Thyroid gland (tissue), 4 donors: ENCODE data around the gene ZNF341. TPM values are rescaled to one million over a fixed set of nuclear protein-coding genes. Genes with fewer than 3 reads are reported as not detected.

Source experiments
- DNase-seq, 2 donors: peaks; one replicate each; pipeline ENCODE4 v3.0.0-alpha.2; 2019
- H3K27ac ChIP-seq, 3 donors: fragments of 200-600 bp; sonication (generic); 1 replicate in 2 of 3; 2 replicates in 1 of 3; pipeline ENCODE4 v1.5.1; 2016 to 2019; ENCODE audit warnings: mild to moderate bottlenecking in 1 of 3, moderate library complexity in 1 of 3
- H3K27me3 ChIP-seq: fragments of 200-600 bp; sonication (generic); one replicate; pipeline ENCODE4 v1.5.1; 2019
- H3K36me3 ChIP-seq, 2 donors: fragments of 200-600 bp; sonication (generic); one replicate each; pipeline ENCODE4 v1.5.1; 2016 to 2019
- H3K4me1 ChIP-seq, 2 donors: fragments of 200-600 bp; sonication (generic); one replicate each; pipeline ENCODE4 v1.5.1; 2017 to 2019
- H3K4me3 ChIP-seq, 3 donors: fragments of 200-600 bp; sonication (generic); replicated peaks in 1 of 3; 1 replicate in 2 of 3; 2 replicates in 1 of 3; pipeline ENCODE4 v1.5.1; 2016; ENCODE audit warnings: mild to moderate bottlenecking in 1 of 3
- H3K9me3 ChIP-seq: fragments of 200-600 bp; sonication (generic); one replicate; pipeline ENCODE4 v1.5.1; 2017
- CTCF ChIP-seq, 6 experiments: fragments of 200-600 bp in 3 of 6; fragments of 450-650 bp in 3 of 6; sonication (generic) in 3 of 6; IDR thresholded peaks; one replicate each; pipeline ENCODE4 v1.5.1; 2016 to 2019; ENCODE audit warnings: antibody characterized with exemption in 6 of 6, mild to moderate bottlenecking in 2 of 6, inconsistent platforms in 1 of 6, moderate library complexity in 1 of 6
- POLR2A ChIP-seq, 2 donors: fragments of 450-650 bp; IDR thresholded peaks; one replicate each; pipeline ENCODE4 v1.6.1; 2017; ENCODE audit warnings: antibody characterized with exemption in 2 of 2, mild to moderate bottlenecking in 2 of 2, moderate library complexity in 1 of 2
- WGBS, 2 donors: methylation state at CpG; one replicate each; pipeline ENCODE4 v1.1.5; 2017; 5-methylcytosine and 5-hydroxymethylcytosine counted together
- intact Hi-C: fragments of 100-400 bp; cut with DNase I; formaldehyde crosslinking; loops from one replicate; pipeline ENCODE4 v1.15.1; 2023
- total RNA-seq, 4 donors: library from RNA; depleted of rRNA; stranded (reverse); fragments of >200 nt; gene quantifications; one replicate each; pipeline ENCODE4 v1.2.3, GENCODE V29; 2016

Gene ZNF341
- total RNA-seq, 4 donors from 2014 or later = 1.1 to 3.5 (median 2.8) TPM

GRCh38 chr20:33825340-33826269 lies 93.8 kb downstream of the ZNF341 start:
- Histone ChIP-seq H3K4me1 (peaks cover 53 to 79% of the 10 kb centered on the region in 2 donors), H3K27ac (peak overlapping the region; percentile 44 to 81 (median 77)), H3K27me3 (no peaks in the 10 kb centered on the region), H3K9me3 (no peaks in the 10 kb centered on the region), H3K36me3 (no peaks in the 10 kb centered on the region), H3K4me3 (no peak overlapping the region)
- no peak for DNase-seq
- 90 to 97% methylated on average over 3 of the region's 3 CpGs for WGBS, 2 donors
- intact Hi-C loops = no loop called here
- no peak for TF ChIP-seq POLR2A (IDR thresholded peaks at IDR 0.05)
- TF ChIP-seq CTCF (IDR thresholded peaks at IDR 0.05) = no peak

GRCh38 chr20:33826270-33826897 lies 94.6 kb downstream of the ZNF341 start:
- 77 to 83% methylated on average over 5 of the region's 5 CpGs for WGBS, 2 donors
- no peak overlapping the region for H3K4me3 ChIP-seq
- peaks cover 53 to 78% of the 10 kb centered on the region in 2 donors for H3K4me1 ChIP-seq
- H3K27ac ChIP-seq = peak overlapping the region; percentile 44 to 81 (median 77)
- H3K36me3 ChIP-seq = no peaks in the 10 kb centered on the region
- peak in 1 of 2 donors; percentile 13 for TF ChIP-seq POLR2A (IDR thresholded peaks at IDR 0.05)
- TF ChIP-seq CTCF (IDR thresholded peaks at IDR 0.05) = no peak
- no peak for DNase-seq
- no peaks in the 10 kb centered on the region for H3K9me3 ChIP-seq
- intact Hi-C loops = no loop called here
- H3K27me3 ChIP-seq = no peaks in the 10 kb centered on the region

- Histone ChIP-seq H3K9me3 (no peaks in the 10 kb centered on the region), H3K4me1 (peaks cover 60 to 86% of the 10 kb centered on the region in 2 donors), H3K4me3 (no peak overlapping the region), H3K27me3 (no peaks in the 10 kb centered on the region), H3K27ac (peak overlapping the region; percentile 77 to 87 (median 81)), H3K36me3 (no peaks in the 10 kb centered on the region)
- DNase-seq = no peak
- no peak for TF ChIP-seq CTCF (IDR thresholded peaks at IDR 0.05)
- TF ChIP-seq POLR2A (IDR thresholded peaks at IDR 0.05) = no peak
- intact Hi-C loops = no loop called here
- 73 to 90% methylated on average over 2 of the region's 2 CpGs for WGBS, 2 donors
These were observed 95.3 kb downstream of the ZNF341 start for GRCh38 chr20:33827109-33827508.

- Histone ChIP-seq H3K36me3 (no peaks in the 10 kb centered on the region), H3K27me3 (no peaks in the 10 kb centered on the region), H3K4me1 (peaks cover 62 to 89% of the 10 kb centered on the region in 2 donors), H3K27ac (peak overlapping the region; percentile 77 to 87 (median 81)), H3K9me3 (no peaks in the 10 kb centered on the region), H3K4me3 (no peak overlapping the region)
- intact Hi-C loops = no loop called here
- no peak for DNase-seq
- 86 to 92% methylated on average over 4 of the region's 4 CpGs for WGBS, 2 donors
- TF ChIP-seq POLR2A (IDR thresholded peaks at IDR 0.05) (no peak), CTCF (IDR thresholded peaks at IDR 0.05) (no peak)
These were observed 96.0 kb downstream of the ZNF341 start for GRCh38 chr20:33827634-33828325.
